OCI-M1 (cell line): ENCODE data around the gene HSPBP1.

Experiments
- DNase-seq: peaks from one replicate; lab custom pipeline; 2025; lab: John Stamatoyannopoulos, UW

The HSPBP1 gene

DNA sequence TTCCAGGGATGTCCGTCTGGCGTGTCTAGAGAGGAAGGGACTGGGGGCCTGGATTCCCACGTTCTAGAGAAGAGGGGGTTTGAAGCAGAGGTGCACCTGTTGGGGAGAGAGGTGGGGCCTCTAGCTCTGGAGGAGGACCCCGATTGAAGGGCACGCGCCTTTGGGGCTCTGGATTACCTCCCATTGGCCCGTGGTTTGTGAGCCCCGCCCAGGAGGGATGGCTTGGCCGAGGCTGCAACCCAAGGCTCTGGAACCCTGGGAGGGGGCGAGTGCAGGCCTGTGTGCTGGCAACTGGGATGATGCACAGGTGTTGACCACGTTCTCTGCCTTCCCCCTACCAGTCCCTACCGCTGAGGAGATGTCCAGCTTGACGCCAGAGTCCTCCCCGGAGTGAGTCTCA lies 25.1 kb upstream of the HSPBP1 start:
- no peak for DNase-seq

DNA sequence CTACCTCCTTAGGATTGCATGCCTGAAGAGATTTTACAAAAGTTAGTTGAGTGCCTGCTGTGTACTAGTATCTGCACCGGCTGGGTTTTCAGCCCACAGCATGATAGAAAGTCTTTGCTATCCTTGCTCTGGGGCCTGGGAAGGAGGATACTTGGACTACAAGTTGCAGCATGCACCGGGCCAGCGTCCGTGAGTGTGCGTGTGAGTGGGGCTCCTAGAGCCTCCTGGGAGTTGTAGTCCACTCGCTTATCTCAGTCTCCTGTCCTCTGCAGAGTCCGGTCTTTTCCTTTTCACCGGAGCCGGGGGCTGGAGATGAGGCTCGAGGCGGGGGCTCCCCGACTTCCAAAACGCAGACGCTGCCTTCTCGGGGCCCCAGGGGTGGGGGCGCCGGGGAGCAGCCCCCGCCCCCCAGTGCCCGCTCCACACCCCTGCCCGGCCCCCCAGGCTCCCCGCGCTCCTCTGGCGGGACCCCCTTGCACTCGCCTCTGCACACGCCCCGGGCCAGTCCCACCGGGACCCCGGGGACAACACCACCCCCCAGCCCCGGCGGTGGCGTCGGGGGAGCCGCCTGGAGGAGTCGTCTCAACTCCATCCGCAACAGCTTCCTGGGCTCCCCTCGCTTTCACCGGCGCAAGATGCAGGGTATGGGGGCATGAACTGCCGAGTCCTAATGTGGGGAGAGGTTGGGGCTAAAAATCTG lies 24.5 kb upstream of the HSPBP1 start:
- peak; percentile 63 for DNase-seq

- no peak for DNase-seq
These were observed 23.6 kb upstream of the HSPBP1 start for GRCh38 chr19:55303477-55303876.

DNA sequence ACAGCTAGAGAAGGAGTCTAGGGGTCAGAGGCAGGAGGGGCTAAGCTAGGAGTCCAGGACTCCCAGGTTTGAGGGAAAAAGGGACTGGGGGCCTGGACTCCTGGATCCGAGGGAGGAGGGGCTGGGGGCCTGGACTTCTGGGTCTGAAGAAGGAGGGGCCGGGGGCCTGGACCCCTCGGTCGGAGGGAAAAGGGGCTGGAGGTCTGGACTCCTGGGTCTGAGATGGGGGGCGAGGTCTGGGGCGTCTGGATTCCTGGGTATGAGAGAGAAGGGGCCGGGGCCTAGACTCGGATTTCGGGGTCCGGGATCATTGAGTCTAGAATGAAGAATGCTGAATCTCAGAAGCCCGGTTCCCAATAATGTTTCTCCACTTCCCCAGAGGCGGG lies 22.4 kb upstream of the HSPBP1 start:
- no peak for DNase-seq

GRCh38 chr19:55301459-55302317 lies 21.8 kb upstream of the HSPBP1 start:
- peak; percentile 92 for DNase-seq

DNA sequence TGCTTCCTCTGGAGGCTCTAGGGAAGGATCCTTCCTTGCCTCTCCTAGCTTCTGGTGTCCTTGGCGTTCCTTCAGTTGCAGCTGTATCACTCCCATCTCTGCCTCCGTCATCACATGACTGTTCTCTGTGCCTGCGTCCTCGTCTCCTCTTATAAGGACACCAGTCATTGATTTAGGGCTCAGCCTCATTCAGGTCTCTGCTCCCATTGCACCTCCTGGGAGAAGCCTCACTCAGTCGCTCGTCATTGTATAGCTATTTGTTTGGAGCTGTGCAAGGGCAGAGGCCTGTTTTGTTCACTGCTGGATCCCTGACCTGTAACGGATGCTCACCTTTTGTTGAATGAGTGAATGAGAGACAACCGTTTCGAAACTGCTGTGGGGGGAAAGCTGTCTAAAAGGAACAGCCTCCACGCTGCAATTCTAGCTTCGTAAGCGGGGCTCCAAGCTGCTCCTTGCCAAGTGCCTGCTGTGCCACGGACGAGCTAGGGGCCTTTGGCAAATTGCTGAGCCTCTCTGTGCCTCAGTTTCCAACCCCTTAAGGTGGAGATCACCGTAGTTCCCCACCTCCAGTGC lies 21.1 kb upstream of the HSPBP1 start:
- DNase-seq, result no peak

GRCh38 chr19:55299991-55300390 lies 20.1 kb upstream of the HSPBP1 start:
- DNase-seq, result no peak

- peak; percentile 61 for DNase-seq
These were observed 17.4 kb upstream of the HSPBP1 start for GRCh38 chr19:55297267-55297666.

DNA sequence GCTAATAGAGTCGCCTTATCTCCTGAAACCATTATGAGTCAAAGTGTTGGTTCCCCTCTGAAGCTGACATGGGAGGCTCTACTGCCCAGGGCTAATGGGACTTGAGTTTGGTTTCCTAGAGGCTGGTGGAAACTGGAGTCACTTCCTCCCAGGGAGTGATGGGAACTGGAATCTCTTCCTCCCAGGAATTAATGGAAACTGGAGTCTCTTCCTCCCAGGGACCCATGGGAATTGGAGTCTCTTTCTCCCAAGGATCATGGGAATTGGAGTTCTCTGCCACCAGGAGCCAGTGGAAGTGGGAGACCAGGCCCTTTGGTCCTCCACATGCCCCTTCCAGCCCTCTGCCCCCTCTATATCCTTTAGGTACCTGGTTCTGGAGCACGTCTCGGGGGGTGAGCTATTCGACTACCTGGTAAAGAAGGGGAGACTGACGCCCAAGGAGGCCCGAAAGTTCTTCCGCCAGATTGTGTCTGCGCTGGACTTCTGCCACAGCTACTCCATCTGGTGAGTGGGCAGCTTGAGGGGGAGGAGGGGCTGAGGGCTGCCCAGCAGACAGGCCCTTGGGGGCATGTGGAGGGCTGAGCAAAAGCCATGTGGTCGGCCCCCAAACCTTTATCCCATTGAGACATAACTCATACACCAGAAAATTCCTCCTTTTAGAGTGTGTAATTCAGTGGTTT lies 9.3 kb upstream of the HSPBP1 start:
- no peak for DNase-seq

DNA sequence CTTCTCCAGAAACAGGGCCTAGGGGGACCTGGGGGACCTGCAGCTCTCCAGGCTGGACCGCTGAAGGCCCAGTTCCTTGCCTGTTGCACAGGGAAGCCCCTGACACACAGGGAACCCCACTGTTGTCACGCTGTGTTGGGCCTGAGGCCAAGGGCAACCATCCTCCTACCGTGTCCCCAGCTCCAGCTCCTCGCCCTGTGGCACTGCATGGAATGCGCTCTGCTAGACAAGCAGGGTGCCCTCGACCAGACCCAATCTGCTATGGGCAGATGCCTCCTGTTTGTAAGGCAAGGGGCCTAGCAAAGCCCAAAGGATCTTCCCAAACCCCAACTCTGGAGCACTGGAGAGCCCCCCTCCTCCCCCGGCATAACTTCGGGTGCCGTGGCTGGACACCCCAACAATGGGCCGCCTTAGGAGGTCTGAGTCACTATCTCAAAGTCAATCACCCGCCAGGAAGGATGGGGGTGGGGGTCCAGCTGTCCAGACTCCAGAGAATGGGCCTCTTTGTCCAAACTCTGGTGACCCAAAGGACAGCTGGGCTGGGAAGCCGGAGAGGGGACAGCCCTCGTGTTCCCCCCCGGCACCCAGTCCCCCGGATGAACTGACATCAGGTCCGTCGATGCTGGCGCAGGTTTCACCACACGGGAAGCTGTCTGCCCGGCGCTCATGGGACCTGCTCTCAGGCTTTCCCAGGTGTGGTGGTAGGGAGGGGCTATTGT lies 7.6 kb upstream of the HSPBP1 start:
- DNase-seq, result no peak

DNA sequence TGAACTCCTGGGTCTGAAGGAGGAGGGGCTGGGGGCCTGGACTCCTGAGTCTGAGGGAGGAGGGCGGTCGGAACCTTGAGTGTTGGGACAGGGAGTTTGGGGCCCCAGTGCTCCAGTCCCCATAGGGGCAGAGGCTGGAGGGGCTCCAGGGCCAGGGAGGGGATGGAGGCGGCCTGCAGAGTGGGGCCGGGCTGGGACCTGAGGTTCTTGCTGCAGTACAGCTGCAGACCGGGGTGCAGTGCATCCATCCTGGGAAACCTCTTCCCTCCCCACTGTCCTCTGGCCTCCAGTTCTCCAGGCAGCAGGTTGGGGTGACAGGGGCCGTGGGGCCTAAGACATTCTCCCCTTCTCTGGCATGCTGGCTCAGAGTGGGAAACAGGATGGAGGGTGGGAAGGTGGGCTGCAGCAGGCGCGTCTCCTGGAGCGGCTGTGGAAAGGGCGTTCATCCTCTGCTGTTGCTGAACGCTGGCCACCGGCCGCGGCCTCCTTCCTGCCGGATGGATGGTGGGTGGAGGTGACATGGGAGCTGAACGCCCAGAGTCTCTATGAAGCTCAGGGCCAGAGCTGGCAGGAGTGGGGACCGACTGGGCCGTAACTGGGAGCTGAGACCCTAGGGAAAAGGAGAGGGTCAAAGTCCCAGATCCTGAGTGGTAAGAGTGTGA lies 5.5 kb upstream of the HSPBP1 start:
- no peak for DNase-seq

GRCh38 chr19:55284405-55285058 lies 4.6 kb upstream of the HSPBP1 start:
- no peak for DNase-seq

- peak; percentile 45 for DNase-seq
These were observed 3.9 kb upstream of the HSPBP1 start, which contains the start of gene BRSK1 for GRCh38 chr19:55283548-55284377. Gene BRSK1 (plus strand): TSS chr19:55283997. CDS start chr19:55284443, 446 bp downstream.

DNA sequence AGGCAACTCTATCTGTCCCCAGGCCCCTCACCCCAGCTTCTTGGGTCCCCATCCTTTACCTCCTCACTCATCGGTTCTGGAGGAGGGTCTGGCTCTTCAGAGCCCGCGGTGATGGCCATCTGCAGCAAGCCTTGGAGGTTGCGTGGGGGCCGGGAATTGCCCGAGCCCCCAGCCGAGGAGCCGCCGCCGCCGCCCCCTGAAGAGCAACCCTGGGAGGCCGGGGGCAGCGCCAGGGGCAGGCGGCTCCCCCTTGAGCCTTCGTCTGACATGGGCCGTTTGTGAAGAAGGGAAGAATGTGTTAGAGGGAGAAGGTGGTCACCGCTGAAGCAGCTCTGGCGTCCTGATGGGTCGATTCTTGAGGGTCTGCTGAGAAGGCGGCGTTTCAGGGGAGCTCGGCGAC lies 570 bp downstream of the HSPBP1 start:
- no peak for DNase-seq

- DNase-seq, result no peak
These were observed 1.3 kb downstream of the HSPBP1 start for GRCh38 chr19:55278391-55279135.

GRCh38 chr19:55277494-55277893 lies 2.4 kb downstream of the HSPBP1 start:
- DNase-seq, result no peak

DNA sequence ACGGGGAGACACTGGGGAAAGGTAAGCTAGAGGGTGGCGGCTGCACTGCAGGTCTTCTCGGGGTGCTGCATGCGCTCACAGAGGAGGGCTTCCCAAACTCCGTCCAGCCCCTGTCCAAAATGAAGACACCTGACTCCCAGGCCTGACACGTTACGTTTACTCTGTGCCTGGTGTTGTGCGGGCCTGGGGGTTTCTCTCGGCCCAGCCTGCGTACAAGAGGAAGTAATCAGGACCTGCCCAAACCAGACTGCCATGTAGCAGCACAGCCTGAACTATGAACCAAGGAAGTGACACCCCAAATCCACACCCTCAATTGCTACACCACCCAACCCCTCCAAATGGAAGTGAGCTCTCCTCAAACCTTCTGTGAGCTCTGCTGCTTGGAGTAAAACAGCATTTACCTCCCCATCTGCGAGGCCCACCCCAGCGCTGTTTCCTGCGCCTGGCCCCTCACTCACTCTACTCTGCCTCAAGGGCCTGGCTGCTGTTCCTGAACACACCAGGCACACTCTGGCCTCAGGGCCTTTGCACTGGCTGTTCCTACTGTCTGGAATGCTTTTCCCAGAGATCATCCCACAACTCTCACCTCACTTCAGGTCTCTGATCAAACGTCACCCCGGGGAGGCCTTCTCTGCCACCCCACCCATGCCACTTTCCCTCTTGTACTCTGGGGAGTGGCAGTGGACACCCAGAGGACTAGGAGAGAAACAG lies 3.0 kb downstream of the HSPBP1 start:
- DNase-seq, result no peak
